ENCODE measurements around the gene NFX1. TPM values are rescaled to one million over a fixed set of nuclear protein-coding genes. Genes with fewer than 3 reads are reported as not detected.

The NFX1 gene
- 34.2 and 37.4 TPM in 2 replicates for total RNA-seq

GRCh38 chr9:33290247-33291030 is at the start of gene NFX1:
NFX1 (plus strand) TSS chr9:33290516; CDS start chr9:33290573, 57 bp downstream.

GRCh38 chr9:33264473-33265177 is 25.7 kb upstream of the NFX1 start, which contains the start of the genes BAG1 and CHMP5:
BAG1 (minus strand) TSS chr9:33264708.
CHMP5 (plus strand) TSS chr9:33265049; CDS start chr9:33265079, 30 bp downstream.

GRCh38 chr9:33402371-33402770 is 112.1 kb downstream of the NFX1 start, which contains the start of gene AQP7:
AQP7 (minus strand) TSS chr9:33402568; CDS start chr9:33401262, 1,306 bp downstream.

Small RNA genes within 50 kb of the gene (small RNA-seq; reads per million reads assigned to genes)
- gene RF00019 (ENCODE audit: low replicate concordance): not detected

Other genes with a start within 250 kb of the NFX1 start
- gene SMU1, start 213.8 kb upstream of the NFX1 start, total RNA-seq: 20.6 and 31.9 TPM in 2 replicates
- 45.5 and 52.0 TPM in 2 replicates for gene B4GALT1, start 123.2 kb upstream of the NFX1 start, total RNA-seq
- gene SPINK4, start 50.3 kb upstream of the NFX1 start, total RNA-seq: 1.3 and 1.8 TPM in 2 replicates
- gene BAG1, start 25.8 kb upstream of the NFX1 start, total RNA-seq: 25.2 and 65.2 TPM in 2 replicates
- 61.8 and 111 TPM in 2 replicates for gene CHMP5, start 25.5 kb upstream of the NFX1 start, total RNA-seq
- gene AQP7, start 112.1 kb downstream of the NFX1 start, total RNA-seq: 0.44 TPM in 1 of 2 replicates, not detected in the other
- 1.9 and 5.9 TPM in 2 replicates for gene AQP3, start 157.1 kb downstream of the NFX1 start, total RNA-seq
- gene NOL6, start 183.4 kb downstream of the NFX1 start, total RNA-seq: 35.0 and 61.0 TPM in 2 replicates
- gene ANKRD18B, start 233.7 kb downstream of the NFX1 start, total RNA-seq: 1.1 and 4.9 TPM in 2 replicates